PC-9 (cell line): ENCODE measurements around the gene GRPR.

Source experiments
- EZH2 ChIP-seq: fragments of 200-600 bp; sonication (generic); IDR thresholded peaks from 2 replicates; pipeline ENCODE4 v1.8.0; 2017; ENCODE audit warnings: antibody characterized with exemption, low read depth
- TF ChIP-seq, protein P1 (sequence below): fragments of 200-600 bp; sonication (generic); conservative IDR thresholded peaks from 2 replicates; pipeline ENCODE4 v1.6.1; 2017; ENCODE audit warnings: mixed run types, antibody characterized with exemption, mild to moderate bottlenecking, moderate library complexity

- TF ChIP-seq, protein P1, sequence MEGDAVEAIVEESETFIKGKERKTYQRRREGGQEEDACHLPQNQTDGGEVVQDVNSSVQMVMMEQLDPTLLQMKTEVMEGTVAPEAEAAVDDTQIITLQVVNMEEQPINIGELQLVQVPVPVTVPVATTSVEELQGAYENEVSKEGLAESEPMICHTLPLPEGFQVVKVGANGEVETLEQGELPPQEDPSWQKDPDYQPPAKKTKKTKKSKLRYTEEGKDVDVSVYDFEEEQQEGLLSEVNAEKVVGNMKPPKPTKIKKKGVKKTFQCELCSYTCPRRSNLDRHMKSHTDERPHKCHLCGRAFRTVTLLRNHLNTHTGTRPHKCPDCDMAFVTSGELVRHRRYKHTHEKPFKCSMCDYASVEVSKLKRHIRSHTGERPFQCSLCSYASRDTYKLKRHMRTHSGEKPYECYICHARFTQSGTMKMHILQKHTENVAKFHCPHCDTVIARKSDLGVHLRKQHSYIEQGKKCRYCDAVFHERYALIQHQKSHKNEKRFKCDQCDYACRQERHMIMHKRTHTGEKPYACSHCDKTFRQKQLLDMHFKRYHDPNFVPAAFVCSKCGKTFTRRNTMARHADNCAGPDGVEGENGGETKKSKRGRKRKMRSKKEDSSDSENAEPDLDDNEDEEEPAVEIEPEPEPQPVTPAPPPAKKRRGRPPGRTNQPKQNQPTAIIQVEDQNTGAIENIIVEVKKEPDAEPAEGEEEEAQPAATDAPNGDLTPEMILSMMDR = no peak
- no peak for TF ChIP-seq EZH2
Measured at GRCh38 chrX:16145656-16146055, 22.3 kb downstream of the GRPR start.
